HFFc6 (cell line): Measurements from ENCODE around the gene GPR152. TPM values are rescaled to one million over a fixed set of nuclear protein-coding genes. Genes with fewer than 3 reads are reported as not detected.
"Not testable (repeated sequence)": the region's sequence is repeated elsewhere in the genome, so short reads cannot be mapped to it uniquely, and the experiment has no call there.

ENCODE experiments used
- DNase-seq: peaks from one replicate; pipeline ENCODE4 v3.0.0-alpha.2; 2018
- H3K27ac Mint-ChIP-seq: 2 replicates; pipeline ENCODE4 v1.8.0; 2020; ENCODE audit warnings: mild to moderate bottlenecking, mixed read lengths
- H3K27me3 Mint-ChIP-seq: 2 replicates; pipeline ENCODE4 v1.8.0; 2021; ENCODE audit warnings: mild to moderate bottlenecking, moderate library complexity, mixed read lengths; ENCODE audit not compliant: insufficient read depth
- H3K36me3 Mint-ChIP-seq: 2 replicates; pipeline ENCODE4 v1.8.0; 2021; ENCODE audit warnings: low read depth, mixed read lengths
- H3K4me1 Mint-ChIP-seq: 2 replicates; pipeline ENCODE4 v1.8.0; 2020; ENCODE audit warnings: low read depth, mixed read lengths
- H3K4me3 Mint-ChIP-seq: 2 replicates; pipeline ENCODE4 v1.8.0; 2020; ENCODE audit warnings: mild to moderate bottlenecking, moderate library complexity, mixed read lengths
- H3K9me3 Mint-ChIP-seq: 2 replicates; pipeline ENCODE4 v1.8.0; 2020; ENCODE audit warnings: mild to moderate bottlenecking, mixed read lengths
- total RNA-seq, 6 experiments: library from RNA; stranded (reverse); fragmentation: NEBNext Ultra II Directional; extraction: Animal tissue kit (Norgen Biotek cat#: 25700); gene quantifications; 2 replicates in 1 of 6; 3 replicates in 5 of 6; pipeline ENCODE4 v1.2.3, GENCODE V29; 2021
- TF ChIP-seq, protein P1 (sequence below): fragments of 200-600 bp; sonication (generic); IDR thresholded peaks from 2 replicates; pipeline ENCODE4 v1.5.0; 2021; ENCODE audit warnings: antibody characterized with exemption, mild to moderate bottlenecking

The GPR152 gene
- total RNA-seq, 6 experiments from 2014 or later: not detected

DNA sequence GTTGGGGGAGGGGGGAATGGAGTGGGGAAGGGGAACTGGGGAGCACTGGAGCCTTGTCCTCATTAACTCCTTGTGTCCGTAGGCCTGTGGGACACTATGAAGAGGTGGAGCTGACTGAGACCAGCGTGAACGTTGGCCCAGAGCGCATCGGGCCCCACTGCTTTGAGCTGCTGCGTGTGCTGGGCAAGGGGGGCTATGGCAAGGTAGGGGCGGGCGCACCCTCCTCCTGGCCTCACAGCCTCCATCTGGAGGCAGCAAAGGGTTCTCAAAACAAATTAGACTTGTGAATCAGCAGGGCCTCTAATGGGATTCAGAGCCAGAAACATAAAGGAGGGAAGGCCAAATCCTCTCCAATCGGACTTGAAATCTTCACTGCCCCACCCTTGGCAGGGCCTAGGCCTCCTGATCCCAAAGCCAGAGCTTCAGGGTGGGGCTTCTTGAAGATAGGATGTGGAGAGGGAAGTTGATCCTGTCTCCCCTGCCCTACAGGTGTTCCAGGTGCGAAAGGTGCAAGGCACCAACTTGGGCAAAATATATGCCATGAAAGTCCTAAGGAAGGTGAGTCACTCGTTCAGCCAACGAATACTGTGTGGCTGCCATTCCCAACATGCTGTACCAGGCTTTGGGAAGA is 23.4 kb downstream of the GPR152 start:
- Mint-ChIP-seq H3K36me3 (peaks cover 8% of the 10 kb centered on the region), H3K9me3 (no peaks in the 10 kb centered on the region), H3K27me3 (no peaks in the 10 kb centered on the region; the same call in none of the 2 replicates), H3K4me3 (peak overlapping the region; percentile 96), H3K4me1 (peaks cover 6% of the 10 kb centered on the region; the same call in 1 of the 2 replicates), H3K27ac (peak overlapping the region; percentile 86)
- TF ChIP-seq, protein P1, sequence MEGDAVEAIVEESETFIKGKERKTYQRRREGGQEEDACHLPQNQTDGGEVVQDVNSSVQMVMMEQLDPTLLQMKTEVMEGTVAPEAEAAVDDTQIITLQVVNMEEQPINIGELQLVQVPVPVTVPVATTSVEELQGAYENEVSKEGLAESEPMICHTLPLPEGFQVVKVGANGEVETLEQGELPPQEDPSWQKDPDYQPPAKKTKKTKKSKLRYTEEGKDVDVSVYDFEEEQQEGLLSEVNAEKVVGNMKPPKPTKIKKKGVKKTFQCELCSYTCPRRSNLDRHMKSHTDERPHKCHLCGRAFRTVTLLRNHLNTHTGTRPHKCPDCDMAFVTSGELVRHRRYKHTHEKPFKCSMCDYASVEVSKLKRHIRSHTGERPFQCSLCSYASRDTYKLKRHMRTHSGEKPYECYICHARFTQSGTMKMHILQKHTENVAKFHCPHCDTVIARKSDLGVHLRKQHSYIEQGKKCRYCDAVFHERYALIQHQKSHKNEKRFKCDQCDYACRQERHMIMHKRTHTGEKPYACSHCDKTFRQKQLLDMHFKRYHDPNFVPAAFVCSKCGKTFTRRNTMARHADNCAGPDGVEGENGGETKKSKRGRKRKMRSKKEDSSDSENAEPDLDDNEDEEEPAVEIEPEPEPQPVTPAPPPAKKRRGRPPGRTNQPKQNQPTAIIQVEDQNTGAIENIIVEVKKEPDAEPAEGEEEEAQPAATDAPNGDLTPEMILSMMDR: no peak
- no peak for DNase-seq

DNA sequence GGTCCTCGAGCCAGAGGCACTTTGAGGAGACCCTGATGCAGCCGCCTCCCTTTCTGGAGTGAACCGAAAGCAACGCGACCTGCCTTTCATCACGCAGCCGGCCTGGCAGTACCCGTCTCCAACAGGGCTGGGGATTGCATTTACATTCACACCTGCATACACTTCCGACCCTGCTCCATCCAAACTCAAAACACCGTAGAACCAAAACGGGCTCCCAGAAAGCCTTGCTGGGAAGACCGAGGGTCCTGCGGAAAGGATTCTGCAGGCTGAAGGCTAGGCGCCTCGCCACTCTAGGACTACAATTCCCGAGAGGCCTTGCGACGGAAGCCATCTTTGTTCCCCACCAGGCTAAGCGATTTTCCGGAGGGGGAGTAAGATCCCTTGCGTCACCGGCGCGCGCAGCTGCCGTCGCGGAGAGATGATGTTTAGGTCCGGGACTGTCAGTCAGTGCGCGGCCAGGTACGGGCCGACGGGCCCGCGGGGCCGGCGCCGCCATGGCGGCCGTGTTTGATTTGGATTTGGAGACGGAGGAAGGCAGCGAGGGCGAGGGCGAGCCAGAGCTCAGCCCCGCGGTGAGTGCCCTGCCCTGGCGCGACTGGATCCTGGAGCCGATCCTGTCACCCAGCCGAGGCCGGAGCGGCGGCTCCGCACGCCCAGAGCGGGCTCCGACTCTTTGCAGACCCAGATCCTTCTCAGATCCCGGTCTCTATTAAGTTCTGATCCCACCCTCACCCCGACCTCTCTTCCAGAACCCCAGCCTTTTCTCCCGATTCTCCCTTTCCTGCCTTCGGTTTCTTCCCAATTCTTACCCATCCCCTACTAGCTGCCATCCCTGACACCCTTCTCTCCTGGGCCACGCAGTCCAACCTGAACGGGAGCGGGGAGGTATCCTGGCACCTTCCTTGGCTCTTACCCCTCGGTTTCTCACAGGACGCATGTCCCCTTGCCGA is 24.2 kb downstream of the GPR152 start, which contains the start of gene RPS6KB2:
RPS6KB2 (plus strand) TSS at position 443 of the 950 bp plus-strand sequence; CDS start at position 495, 52 bp downstream.
- Mint-ChIP-seq H3K36me3 (peaks cover 8% of the 10 kb centered on the region), H3K4me3 (peak within 1 kb of the TSS; percentile 96), H3K27me3 (no peaks in the 10 kb centered on the region; the same call in none of the 2 replicates), H3K27ac (peak within 1 kb of the TSS; percentile 86), H3K4me1 (peaks cover 6% of the 10 kb centered on the region; the same call in 1 of the 2 replicates), H3K9me3 (no peaks in the 10 kb centered on the region)
- peak; percentile 95 for DNase-seq
- TF ChIP-seq, protein P1: no peak

DNA sequence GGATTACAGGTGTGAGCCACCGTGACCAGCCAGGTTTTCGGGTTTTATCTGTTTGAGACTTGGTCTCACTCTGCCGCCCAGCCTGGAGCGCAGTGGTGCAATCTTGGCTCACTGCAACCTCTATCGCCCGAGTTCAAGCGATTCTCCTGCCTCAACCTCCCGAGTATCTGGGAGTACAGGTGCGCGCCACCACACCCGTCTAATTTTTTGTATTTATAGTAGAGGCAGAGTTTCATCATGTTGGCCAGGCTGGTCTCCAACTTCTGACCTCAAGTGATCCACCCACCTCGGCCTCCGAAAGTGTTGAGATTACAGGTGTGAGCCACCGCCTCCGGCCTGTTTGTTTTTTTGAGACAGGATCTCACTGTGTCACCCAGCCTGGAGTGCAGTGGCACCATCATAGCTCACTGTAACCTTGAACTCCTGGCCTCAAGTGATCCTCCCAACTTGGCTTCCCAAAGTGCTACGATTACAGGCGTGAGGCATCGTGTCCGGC is 25.1 kb downstream of the GPR152 start:
- H3K4me3 Mint-ChIP-seq: peak overlapping the region; percentile 96
- not testable (repeated sequence) for H3K4me1 Mint-ChIP-seq, H3K27me3 Mint-ChIP-seq, H3K36me3 Mint-ChIP-seq, H3K9me3 Mint-ChIP-seq, DNase-seq, H3K27ac Mint-ChIP-seq

DNA sequence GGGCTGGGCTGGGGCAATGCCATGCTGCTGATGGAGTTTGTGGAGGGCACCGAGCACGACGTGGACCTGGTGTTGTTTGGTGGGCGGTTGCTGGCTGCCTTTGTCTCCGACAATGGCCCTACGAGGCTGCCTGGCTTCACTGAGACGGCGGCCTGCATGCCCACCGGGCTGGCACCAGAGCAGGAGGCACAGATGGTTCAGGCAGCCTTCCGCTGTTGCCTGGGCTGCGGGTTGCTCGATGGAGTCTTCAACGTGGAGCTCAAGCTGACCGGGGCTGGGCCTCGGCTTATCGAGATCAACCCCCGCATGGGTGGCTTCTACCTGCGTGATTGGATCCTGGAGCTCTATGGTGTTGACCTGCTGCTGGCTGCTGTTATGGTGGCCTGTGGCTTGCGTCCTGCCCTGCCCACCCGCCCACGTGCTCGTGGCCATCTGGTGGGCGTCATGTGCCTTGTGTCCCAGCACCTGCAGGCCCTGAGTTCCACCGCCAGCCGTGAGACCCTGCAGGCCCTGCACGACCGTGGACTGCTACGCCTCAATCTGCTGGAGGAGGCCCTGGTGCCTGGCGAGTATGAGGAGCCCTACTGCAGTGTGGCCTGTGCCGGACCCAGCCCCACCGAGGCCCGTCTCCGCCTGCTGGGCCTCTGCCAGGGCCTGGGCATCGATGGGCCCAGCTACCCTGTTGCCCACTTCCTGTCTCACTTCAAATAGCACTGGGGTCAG is 28.5 kb downstream of the GPR152 start:
- no peaks in the 10 kb centered on the region for H3K9me3 Mint-ChIP-seq
- H3K27me3 Mint-ChIP-seq: no peaks in the 10 kb centered on the region; the same call in none of the 2 replicates
- no peak overlapping the region for H3K4me3 Mint-ChIP-seq
- peaks cover 6% of the 10 kb centered on the region; the same call in 1 of the 2 replicates for H3K4me1 Mint-ChIP-seq
- H3K27ac Mint-ChIP-seq: no peak overlapping the region
- no peak for DNase-seq
- H3K36me3 Mint-ChIP-seq: no peaks in the 10 kb centered on the region
- TF ChIP-seq, protein P1: no peak

DNA sequence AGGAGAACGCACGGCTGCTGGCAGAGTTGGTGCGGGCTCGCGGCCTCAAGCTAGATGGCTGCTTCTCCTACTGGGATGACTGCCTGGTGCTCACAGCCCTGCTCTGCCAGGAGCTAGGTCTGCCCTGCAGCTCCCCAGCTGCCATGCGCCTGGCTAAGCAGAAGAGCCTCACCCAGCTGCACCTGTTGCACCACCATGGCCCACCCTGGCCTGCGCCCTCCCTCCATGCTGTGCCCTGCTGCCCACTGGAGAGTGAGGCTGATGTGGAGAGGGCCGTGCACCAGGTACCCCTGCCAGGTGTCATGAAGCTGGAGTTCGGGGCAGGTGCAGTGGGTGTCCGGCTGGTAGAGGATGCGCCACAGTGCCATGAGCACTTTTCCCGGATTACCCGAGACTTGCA is 29.1 kb downstream of the GPR152 start:
- no peaks in the 10 kb centered on the region for H3K36me3 Mint-ChIP-seq
- H3K4me3 Mint-ChIP-seq: no peak overlapping the region
- no peak overlapping the region for H3K27ac Mint-ChIP-seq
- no peak for DNase-seq
- no peaks in the 10 kb centered on the region; the same call in none of the 2 replicates for H3K27me3 Mint-ChIP-seq
- H3K4me1 Mint-ChIP-seq: peaks cover 6% of the 10 kb centered on the region; the same call in 1 of the 2 replicates
- H3K9me3 Mint-ChIP-seq: no peaks in the 10 kb centered on the region
- TF ChIP-seq, protein P1: no peak
